Retinal pigment epithelial cell (primary cell): ENCODE results near the gene CLDN14.
"Not testable (repeated sequence)": the region's sequence is repeated elsewhere in the genome, so short reads cannot be mapped to it uniquely, and the experiment has no call there.

ENCODE experiments used
- DNase-seq: peaks from one replicate; pipeline ENCODE4 v3.0.0-alpha.2; 2010; ENCODE audit warnings: low read depth
- H3K4me3 ChIP-seq: 2 replicates; pipeline ENCODE4 v1.5.1; 2011; ENCODE audit warnings: mild to moderate bottlenecking, low read length, control low read depth, moderate library complexity
- TF ChIP-seq, protein P1 (sequence below): conservative IDR thresholded peaks from 2 replicates; pipeline ENCODE4 v1.5.1; 2011; ENCODE audit warnings: low read depth, low read length, control low read depth, inconsistent platforms

CLDN14 gene

GRCh38 chr21:36480618-36481017, 696 bp upstream of the CLDN14 start:
- DNase-seq: no peak

GRCh38 chr21:36478941-36479340, 981 bp downstream of the CLDN14 start:
- DNase-seq: no peak
- no peak overlapping the region for H3K4me3 ChIP-seq
- TF ChIP-seq, protein P1, sequence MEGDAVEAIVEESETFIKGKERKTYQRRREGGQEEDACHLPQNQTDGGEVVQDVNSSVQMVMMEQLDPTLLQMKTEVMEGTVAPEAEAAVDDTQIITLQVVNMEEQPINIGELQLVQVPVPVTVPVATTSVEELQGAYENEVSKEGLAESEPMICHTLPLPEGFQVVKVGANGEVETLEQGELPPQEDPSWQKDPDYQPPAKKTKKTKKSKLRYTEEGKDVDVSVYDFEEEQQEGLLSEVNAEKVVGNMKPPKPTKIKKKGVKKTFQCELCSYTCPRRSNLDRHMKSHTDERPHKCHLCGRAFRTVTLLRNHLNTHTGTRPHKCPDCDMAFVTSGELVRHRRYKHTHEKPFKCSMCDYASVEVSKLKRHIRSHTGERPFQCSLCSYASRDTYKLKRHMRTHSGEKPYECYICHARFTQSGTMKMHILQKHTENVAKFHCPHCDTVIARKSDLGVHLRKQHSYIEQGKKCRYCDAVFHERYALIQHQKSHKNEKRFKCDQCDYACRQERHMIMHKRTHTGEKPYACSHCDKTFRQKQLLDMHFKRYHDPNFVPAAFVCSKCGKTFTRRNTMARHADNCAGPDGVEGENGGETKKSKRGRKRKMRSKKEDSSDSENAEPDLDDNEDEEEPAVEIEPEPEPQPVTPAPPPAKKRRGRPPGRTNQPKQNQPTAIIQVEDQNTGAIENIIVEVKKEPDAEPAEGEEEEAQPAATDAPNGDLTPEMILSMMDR: peak; percentile 46

More at GRCh38 chr21:36480618-36481017, 696 bp upstream of the CLDN14 start:
- no peak overlapping the region for H3K4me3 ChIP-seq
- TF ChIP-seq, protein P1: no peak

GRCh38 chr21:36478207-36478701, 1.7 kb downstream of the CLDN14 start:
- DNase-seq: peak; percentile 52
- TF ChIP-seq, protein P1: no peak

DNA sequence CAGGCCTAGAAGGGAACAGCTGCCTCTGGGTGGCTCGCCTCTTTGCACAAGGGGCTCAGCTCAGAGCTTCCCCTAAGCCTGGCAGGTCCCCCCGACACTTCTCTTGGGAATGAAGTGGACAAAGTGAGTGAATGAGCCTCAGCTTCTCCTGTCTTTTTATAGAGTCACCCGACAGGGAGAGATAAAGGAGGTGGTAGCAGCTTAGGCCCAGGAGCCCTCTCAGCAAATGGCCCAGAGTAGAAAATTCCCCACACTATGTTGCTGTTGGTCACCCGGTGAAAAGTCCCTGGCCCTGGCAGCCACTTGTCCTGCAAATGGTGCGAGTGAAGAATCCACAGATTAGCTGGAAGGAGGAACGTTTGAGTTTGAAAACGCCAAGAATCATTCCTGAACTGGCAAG, 2.4 kb downstream of the CLDN14 start:
- H3K4me3 ChIP-seq: no peak overlapping the region
- no peak for DNase-seq
- TF ChIP-seq, protein P1: no peak

More at GRCh38 chr21:36478207-36478701, 1.7 kb downstream of the CLDN14 start:
- no peak overlapping the region for H3K4me3 ChIP-seq

GRCh38 chr21:36477001-36477400, 2.9 kb downstream of the CLDN14 start:
- H3K4me3 ChIP-seq: no peak overlapping the region
- TF ChIP-seq, protein P1: no peak
- no peak for DNase-seq

GRCh38 chr21:36476541-36476940, 3.4 kb downstream of the CLDN14 start:
- not testable (repeated sequence) for DNase-seq

DNA sequence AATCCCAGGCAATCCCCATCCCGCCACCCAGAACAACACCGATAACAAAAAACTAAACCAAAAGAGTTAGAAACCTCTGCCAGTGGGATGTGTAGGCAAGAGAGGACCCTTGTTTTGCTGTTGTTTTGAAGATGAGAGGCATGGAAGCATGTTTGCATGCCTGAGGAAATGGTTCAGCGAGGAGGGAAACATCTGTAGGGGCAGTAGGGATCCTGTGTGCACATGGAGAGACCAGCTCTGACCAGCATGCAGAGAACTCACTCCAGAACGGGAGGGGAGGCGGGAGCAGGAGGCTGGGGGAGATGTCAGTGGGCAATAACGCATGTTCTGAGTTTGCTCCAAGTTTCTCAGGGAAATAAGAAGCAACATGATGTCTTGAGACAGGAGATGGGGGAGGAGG, 5.3 kb downstream of the CLDN14 start:
- TF ChIP-seq, protein P1: no peak
- no peak for DNase-seq
- no peak overlapping the region for H3K4me3 ChIP-seq

More at GRCh38 chr21:36476541-36476940, 3.4 kb downstream of the CLDN14 start:
- not testable (repeated sequence) for H3K4me3 ChIP-seq
